Limb (tissue), 2 donors: Measurements from ENCODE around the gene PACRG.
"Not testable (repeated sequence)": the region's sequence is repeated elsewhere in the genome, so short reads cannot be mapped to it uniquely, and the experiment has no call there.

ENCODE experiments used
- DNase-seq, 2 donors: peaks; one replicate each; pipeline ENCODE4 v3.0.0-alpha.2; 2016; ENCODE audit errors: extremely low spot score in 2 of 2

Gene PACRG

DNA sequence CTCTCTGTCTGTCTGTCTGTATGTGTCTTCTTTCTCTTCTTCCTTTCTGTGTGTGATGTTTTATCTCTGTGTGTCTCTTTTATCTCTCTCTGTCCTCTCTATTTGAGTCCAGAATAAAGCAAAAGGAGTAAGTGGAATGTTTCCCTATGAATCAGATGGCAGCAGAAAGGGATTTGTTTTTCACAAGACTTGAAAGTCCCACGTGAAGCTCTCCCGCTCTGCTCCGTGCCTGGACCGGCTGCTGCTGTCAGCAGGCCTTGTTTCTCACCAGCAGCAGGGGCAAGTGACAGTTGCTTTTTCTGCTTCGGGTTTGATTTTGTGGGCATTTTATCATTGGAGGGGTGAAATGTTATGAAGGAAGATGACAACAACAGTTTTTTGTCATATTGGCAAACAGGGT, 212.7 kb downstream of the PACRG start:
- DNase-seq: no peak

DNA sequence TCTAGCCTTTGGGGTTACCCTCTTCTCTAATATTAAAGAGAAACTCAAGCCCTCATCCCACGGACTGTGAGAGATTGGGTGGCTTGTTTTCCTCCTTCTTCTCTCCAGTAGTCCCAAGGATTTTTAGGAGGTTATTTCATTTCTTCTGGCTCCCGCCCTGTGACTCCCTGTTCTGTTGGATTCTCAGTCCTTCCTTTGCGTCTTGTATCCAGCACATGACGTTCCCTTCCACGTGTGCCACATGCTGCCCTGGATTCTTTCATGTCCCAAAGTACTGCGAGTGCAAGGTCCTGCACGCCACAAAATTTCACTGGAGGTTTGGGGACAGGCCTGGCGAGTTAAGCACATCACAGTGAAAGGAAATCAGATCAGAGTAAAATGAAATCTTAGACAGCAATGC, 213.4 kb downstream of the PACRG start:
- no peak for DNase-seq

DNA sequence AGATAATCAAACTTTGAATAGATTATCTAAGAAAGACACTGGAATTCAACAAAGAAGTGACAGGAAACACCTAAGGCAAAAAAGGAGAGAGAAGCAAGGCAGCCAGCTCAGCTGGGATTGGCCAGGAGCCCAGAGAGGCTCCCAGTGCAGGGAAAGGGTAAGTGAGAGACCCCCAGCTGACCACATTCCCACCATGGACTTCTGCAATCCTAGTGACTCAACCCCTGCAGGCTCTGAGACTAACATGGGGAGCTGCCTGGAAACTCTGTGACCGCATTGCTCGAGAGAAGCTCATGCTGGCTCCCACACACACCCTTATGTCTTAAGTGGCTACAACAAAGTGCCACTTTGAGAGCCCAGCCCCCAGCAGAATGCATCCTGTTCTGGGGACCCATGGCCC, 215.1 kb downstream of the PACRG start:
- no peak for DNase-seq

GRCh38 chr6:162943369-162943768, 215.6 kb downstream of the PACRG start:
- DNase-seq: no peak

DNA sequence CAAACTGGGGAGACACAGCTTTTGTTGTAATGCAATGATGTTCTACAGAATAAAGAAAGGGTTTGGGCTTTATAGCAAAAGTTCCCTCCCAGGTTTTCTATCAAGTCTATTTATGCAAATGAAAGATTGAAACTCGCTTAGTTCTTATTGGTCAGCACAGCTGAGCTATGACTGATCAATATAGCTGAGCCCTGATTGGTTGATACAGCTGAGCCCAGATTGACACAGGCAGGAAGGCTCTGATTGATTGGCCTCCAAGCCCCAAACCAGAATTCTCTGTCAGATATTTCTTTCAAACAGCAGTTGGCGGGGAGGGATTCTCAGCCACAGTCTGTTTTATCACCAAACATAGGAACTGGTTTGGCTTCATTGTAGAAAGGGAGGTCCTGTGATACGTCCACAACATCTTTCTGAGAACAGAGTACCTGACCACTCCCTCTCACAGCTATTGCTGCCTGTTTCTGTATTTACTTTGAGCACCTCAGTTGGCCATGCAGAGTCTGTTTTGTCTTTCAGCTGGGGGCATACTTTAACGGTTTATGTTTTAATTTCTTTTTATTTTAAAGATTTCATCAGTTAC, 223.5 kb downstream of the PACRG start:
- no peak for DNase-seq

DNA sequence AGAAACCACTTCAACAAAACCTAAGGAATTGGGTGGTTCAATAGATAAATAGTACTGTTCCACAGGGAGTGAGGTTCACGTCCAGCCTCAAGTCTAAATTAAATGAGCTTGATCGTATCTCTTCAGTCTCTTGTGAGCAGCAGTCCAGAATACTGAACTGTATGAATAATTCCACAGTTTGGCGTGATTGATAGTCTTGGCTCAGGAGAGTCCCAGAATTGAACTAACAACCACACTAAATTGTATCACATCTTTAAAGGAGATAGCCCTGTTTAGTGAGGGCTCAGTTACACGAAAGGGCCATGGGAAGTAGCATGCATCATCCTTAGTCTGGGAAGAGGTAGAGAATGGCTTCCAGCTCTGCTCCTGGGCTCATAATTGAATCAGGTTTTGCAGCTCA, 224.6 kb downstream of the PACRG start:
- no peak for DNase-seq

- DNase-seq: no peak
These were observed 229.3 kb downstream of the PACRG start for GRCh38 chr6:162957062-162957461.

GRCh38 chr6:162960679-162961457, 233.1 kb downstream of the PACRG start:
- DNase-seq: no peak

DNA sequence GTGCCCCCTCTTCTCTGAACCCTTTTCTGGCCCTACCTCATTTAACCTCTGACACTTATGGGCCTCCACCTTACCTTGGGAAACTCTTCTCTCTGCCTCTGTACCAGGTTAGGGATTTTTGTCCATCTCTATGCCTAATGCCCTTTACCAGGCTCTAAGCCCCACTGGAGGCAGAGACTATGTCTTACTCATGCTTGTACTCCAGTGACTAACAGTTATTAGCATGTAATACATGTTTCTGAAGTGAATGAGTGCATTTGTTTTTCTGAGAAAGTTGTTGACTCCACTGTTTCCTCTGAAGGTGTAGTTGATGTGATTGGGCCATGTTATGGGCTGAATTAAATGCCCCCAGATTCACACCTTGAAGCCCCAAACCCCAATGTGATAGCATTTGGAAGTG, 234.3 kb downstream of the PACRG start:
- no peak for DNase-seq

DNA sequence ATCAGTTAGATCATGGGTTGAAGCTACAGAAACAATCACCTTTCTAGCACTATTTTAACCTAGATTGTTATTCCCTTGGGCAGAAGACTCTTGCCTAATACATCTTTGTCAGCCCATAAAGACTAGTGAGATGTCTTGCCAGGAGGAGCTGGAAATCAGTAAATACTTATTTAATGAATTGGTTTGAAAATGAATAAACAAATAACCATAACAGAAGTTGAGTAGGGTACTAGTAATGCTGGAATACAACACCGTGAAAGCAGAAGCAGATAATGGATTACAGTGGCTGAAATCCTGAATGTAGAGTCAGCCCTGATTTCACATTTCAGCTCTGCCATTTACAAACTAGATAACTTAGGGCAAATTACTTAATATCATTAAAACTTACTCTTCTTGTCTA, 236.1 kb downstream of the PACRG start:
- DNase-seq: no peak

GRCh38 chr6:162964488-162965140, 236.8 kb downstream of the PACRG start:
- DNase-seq: peak; percentile 46 to 55

DNA sequence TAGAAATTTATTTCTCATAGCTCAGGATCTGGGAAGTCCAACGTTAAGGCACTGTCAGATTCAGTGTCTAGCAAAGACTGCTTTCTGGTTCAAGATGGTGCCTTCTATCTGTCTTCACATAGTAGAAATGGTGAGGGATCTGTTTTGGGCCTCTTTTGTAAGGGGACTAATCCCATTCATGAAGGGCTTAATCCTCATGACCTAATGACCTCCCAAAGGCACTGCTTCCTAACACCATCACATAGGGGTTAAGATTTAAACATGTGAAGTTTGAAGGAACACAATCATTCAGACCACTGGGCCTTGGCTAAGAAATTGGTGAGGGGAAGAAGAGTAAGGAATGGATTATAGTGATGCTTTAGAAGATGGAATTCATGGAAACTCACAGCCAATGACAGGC, 237.6 kb downstream of the PACRG start:
- no peak for DNase-seq

DNA sequence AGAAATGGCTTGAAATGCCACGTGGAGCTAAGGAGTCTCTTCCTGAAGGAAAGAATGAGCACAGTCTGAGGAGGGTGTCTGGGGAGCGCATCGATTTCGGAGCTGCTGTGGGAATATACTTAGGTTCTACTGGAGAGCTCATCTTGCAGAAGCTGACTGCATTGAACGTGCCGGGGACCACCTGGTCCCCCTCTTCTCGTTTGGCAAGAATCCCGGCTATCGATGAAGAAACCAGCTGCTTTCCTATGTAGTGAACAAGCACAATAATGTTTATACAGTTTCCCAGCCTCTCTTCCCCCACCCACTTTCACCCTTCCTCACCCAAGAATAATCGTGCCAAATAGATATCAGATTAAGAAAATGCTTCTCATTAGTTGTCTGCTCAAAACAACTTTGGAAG, 242.5 kb downstream of the PACRG start:
- DNase-seq: no peak

- DNase-seq: no peak
These were observed 243.6 kb downstream of the PACRG start for GRCh38 chr6:162971356-162971755.

- no peak for DNase-seq
These were observed 245.5 kb downstream of the PACRG start for GRCh38 chr6:162973151-162973872.

DNA sequence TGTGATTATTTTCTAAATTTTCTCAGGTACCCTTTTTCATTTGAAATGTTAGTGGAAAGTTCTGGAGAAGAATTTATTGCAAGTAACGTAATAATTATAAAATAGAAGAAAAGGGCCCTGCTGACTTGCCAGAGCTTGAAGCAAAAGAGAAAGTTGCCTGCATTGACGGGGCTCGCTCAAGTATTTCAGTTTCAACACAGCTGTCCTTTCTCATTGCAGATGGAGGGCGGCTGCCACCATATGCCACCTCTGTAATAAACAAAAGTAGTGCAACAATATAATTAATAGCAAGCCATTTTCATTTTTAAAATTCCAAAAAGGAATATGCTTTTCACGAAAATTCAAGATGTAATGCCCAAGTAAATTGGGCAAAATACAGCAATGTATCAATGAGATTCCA, 246.2 kb downstream of the PACRG start:
- peak in 1 of 2 donors; percentile 3 for DNase-seq

DNA sequence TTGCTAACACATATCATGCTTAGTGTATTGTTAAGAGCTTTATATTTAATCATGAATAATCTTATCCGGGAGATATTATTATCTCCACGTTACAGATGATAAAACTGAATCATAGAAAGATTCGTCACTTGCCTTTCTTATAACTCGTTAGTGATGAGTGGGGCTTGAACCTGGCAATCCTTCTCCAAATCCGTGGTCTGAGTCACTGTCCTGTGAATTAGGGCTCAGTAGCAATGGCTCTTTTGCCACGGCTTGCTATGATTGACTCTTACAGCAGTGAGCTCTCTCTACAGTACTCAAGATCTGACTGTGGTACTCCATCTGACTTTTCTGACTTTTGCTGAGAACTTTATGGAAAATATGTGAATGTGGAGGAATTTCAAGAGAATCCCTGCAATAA, 246.9 kb downstream of the PACRG start:
- DNase-seq: no peak

DNA sequence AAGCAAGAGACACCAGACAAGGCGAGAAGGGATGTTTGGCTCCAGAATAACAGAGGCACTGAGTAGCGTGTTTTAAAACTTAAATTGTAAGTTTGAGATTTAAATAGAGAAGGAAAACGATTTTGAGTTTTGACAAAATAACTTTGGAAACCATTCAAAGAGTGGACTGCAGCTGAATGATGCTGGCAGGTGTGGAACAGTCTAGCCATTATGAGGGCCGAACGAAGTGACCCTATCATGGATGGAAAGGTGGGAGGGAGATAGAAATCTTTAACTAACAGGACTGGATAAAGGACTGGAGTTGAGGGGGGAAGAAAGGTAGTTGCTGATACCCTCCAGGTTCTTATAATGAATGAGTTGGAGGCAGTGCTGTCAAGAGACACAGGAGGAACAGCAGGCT, 248.4 kb downstream of the PACRG start:
- DNase-seq: no peak

DNA sequence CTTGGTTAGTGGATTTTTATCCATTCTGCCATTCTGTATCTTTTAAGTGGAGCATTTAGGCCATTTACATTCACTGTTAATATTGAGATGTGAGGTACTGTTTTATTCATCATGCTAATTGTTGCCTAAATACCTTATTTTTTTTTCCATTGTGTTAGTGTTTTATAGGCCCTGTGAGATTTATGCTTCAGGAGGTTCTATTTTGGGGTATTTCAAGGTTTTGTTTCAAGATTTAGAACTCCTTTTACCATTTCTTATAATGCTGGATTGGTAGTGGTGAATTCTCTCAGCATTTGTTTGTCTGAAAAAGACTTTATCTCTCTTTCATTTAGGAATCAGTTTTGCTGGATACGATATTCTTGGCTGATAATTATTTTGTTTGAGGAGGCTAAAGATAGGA, 255.5 kb downstream of the PACRG start:
- not testable (repeated sequence) for DNase-seq

- no peak for DNase-seq
These were observed 271.0 kb downstream of the PACRG start for GRCh38 chr6:162998777-162999176.

DNA sequence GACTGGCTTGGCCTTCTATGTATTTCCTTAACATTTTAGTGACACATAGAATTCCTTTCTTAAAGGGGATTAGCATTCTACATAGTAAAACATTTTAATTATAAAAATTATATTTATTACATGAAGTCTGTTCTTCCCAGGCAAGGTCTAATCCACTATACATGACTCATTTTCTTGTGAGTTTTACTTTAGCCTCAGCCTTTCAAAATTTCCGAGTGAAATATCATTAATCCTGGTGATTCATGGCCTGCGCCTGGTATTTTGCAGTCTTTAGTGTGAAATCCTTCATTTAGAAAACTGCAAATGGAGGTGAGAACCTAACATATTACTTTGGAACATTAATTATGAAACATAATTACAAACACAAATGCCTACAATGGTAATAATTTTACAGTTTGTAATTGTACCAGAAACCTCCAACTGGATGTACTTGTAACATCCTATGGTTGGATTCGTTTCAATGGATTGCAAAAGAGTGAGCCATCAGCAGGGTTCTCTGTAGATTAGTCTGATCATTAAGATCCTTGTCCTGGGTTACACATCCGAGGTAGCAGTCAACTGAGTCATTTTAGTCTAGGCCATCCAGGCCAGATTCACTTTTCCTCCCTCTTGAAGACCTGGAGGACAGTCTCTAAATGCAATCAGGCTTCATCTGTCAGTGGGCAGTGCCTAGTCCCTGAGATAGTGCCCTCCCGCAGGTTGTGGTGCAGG, 272.0 kb downstream of the PACRG start:
- no peak for DNase-seq

DNA sequence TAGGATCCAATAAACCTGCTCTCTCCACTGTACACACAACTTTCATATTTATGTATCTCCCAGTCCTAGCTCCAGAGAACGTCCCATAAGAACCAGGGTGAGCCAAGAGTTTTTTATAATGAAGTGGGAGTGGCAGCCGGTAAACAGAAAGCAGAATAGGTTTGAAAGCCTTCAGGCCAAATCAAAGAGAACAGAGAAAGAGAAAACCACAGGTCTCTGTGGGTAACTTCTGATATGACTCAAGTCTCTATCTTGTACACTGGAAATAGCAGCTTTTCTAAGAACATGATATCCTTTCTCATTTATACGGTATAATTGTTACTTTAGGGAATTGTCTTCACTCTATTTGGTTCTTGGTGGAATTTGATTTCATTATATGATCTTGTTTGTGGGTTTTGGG, 273.6 kb downstream of the PACRG start:
- DNase-seq: no peak
